ENCODE measurements around the gene EPG5.
"Not testable (repeated sequence)": the region's sequence is repeated elsewhere in the genome, so short reads cannot be mapped to it uniquely, and the experiment has no call there.

Gene EPG5, protein sequence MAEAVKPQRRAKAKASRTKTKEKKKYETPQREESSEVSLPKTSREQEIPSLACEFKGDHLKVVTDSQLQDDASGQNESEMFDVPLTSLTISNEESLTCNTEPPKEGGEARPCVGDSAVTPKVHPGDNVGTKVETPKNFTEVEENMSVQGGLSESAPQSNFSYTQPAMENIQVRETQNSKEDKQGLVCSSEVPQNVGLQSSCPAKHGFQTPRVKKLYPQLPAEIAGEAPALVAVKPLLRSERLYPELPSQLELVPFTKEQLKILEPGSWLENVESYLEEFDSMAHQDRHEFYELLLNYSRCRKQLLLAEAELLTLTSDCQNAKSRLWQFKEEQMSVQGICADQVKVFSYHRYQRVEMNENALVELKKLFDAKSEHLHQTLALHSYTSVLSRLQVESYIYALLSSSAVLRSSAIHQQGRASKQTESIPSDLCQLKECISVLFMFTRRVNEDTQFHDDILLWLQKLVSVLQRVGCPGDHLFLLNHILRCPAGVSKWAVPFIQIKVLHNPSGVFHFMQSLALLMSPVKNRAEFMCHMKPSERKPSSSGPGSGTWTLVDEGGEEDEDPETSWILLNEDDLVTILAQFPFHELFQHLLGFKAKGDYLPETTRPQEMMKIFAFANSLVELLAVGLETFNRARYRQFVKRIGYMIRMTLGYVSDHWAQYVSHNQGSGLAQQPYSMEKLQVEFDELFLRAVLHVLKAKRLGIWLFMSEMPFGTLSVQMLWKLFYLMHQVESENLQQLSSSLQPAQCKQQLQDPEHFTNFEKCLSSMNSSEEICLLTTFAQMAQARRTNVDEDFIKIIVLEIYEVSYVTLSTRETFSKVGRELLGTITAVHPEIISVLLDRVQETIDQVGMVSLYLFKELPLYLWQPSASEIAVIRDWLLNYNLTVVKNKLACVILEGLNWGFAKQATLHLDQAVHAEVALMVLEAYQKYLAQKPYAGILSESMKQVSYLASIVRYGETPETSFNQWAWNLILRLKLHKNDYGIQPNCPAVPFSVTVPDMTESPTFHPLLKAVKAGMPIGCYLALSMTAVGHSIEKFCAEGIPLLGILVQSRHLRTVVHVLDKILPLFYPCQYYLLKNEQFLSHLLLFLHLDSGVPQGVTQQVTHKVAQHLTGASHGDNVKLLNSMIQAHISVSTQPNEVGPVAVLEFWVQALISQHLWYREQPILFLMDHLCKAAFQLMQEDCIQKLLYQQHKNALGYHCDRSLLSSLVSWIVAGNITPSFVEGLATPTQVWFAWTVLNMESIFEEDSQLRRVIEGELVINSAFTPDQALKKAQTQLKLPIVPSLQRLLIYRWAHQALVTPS (N-terminal part only)

DNA sequence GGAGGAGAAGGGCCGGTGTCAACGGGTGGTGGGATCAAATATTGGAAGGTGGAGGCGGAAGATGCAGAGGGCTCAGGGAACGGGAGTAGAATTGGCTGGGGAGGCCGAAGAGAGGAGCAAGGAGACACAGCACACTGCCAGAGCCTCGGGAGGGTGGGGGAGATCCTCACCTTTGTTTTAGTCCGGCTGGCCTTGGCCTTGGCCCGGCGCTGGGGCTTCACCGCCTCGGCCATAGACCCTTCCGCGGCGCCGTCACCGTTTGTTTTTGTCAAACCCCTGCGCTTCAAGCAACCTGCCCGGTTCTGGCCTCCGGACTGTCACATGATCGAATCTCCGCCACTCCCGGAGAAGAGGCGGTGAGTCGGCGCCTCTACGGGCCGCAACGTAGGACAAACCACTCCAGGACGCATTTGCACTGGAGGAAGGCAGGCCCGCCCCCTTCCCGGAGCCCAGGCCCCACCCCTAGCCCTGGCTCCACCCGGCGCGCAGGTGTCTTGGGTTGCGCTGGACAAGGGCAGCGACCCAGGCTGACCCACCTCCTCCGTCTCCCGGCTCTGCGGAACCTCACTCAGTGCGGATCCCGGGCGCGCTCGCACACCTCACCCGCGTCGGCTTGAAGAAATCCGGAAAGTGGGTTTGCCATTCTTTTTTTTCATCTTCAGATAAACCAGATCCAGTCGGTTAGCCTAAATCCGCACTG lies at the start of gene EPG5:
TSS of gene EPG5 (minus strand) at position 323 of the 700 bp plus-strand sequence. CDS start at position 233, 90 bp downstream.
- peak; percentile 89 to 90 for DNase-seq

DNA sequence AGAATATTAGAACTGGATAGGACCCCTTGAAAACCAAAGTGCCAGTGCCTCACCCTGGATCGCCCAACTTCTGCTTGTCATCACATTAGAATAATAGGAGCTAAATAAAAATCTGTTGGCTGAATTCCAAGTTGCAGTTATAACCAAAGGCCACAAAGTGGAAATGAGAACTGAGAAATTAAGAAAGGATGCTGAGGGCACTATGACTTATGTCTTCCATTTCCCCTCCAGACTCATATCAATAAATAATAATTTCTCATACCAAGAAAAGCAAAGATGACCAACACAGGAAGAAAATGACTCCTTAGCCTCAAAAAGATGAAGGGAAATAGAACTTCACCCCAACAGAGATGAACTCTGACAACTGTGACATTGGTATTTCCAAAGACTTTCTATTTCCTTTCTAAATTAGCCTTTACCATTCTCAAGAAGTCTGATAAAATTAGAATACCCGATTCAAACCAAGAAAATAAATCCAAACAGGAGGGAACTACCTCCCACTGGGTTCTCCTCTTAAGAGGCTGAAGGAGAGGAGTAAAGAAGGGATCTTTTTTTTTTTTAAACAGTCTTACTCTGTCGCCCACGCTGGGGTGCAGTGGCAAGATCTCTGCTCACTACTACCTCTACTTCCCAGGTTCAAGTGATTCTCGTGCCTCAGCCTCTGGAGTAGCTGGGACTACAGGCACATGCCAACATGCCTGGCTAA lies 46.5 kb upstream of the EPG5 start:
- DNase-seq: no peak

DNA sequence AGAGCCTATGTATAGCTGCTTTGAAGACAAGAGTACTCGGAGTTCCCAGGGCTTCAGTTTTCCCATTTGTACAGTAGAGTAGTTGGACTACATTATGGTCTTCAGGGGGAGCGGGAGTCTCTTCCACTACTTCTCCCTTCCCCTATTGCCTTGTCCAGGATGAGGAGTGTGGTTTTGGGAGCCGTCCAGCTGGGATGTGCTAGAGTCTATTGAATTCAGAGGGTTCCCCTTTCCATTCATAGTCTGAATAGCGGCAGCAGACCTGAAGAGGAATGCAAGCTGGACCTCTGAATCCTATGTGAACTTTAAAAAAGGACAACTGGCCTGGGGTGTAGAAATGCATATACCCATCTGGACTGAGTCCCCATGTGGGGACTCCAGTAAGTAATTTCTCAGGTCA lies 43.5 kb upstream of the EPG5 start:
- no peak for DNase-seq

DNA sequence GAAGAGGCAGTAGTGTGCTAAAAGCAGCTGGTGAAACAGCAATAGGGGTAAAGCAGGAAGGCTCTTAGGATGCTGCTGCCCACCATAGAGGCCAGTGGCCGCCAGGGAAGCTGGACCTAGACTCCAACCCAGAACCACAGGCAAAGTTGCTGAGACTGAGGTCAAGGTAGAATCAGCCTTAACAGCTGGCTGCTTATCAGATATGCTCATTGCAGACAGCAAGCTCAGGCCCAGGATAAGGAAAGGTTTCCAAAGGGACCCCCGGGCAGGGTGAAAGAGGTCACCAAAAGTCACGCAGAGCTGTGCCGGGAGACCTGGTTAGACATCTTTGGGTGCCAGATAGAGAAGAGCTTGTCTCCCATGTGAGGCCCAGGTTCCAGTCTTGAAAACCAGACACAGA lies 42.9 kb upstream of the EPG5 start:
- no peak for DNase-seq

DNA sequence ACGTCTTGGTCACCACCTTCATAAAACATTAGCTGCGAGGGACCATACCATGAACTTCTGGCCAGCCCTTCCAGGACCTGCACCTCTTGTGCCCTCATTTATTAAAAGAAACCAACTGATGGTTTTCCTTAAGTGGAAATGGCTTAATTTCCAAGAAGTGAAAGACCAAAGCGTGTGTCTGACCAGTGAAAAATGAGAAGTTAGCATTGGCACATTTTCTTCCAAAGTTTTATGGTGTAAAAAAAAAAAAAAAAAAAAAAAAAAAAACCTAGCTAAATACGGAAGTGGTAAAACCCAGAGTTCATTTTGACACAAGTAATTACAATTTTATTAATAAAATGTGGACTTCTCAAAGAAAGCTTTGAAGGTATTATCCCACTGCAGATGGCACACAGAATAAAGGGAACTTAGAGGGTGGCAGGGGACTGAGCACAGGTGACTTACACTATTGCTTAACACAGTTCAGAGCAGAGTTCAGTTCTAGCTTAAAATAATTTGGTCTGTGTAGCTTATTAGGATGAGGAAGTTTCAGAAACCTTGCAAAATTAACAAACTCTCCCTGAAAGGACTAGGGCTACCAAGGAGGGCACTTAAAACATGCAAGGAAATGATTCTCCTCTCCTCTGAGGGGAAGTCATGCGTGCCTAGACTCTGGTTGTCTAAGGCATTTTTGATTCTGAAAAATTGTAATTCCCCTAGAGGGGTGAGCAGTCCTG lies 42.2 kb upstream of the EPG5 start:
- DNase-seq: no peak

DNA sequence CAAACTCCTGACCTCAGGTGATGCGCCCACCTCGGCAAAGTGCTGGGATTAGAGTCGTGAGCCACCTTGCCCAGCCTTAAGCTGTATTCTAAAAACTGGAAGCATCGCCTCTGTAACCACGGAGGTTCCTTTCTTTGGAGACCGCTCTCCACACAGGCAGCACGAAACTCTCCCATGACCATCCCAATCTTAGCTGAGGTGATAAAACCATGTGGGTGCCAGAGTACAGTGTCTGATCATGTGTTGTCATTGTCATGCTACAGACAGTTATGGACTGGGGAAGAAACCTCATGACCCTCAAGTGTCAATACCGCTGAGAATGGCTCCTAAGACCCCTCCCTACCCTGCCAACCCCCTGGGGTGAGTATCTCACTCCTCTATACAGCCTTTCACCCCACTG lies 41.4 kb upstream of the EPG5 start:
- no peak for DNase-seq

DNA sequence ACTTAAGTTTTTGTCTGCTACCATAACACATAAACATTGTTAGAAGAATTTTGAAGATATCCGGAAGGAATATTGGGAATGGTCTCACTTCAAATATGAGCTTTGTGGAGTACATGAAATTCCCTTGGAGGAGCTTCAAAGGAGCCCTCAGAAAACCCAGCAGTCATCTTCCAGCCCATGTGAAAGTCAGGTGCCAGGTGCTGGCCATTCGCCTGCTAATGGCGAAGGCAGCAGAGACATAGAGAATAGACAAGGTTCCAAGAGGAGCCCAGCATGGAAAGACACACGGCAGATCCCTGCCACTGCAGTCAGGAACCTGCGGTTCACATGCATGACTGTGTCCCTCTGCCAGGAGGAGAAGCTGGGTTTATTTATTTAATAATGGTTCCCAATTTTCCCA lies 40.0 kb upstream of the EPG5 start:
- DNase-seq: no peak

DNA sequence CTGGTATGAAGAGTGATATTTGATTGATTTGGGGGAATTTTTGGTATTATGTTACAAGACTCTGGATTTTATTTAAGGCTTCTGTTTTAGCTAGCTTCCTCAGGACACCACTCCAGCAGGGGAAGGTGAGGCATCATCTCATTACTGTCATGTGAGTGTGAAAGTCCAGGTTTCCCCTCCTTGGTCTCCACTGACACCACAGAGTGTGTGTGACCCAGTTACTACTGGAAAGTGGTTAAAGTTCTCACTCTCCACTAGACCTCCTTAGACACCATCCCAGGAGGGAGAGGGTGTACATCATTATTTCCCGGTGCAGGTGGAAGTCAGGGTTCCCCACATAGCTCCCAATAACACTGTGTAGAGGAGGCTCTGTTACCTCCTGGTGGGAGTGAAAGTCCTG lies 35.8 kb upstream of the EPG5 start:
- no peak for DNase-seq

DNA sequence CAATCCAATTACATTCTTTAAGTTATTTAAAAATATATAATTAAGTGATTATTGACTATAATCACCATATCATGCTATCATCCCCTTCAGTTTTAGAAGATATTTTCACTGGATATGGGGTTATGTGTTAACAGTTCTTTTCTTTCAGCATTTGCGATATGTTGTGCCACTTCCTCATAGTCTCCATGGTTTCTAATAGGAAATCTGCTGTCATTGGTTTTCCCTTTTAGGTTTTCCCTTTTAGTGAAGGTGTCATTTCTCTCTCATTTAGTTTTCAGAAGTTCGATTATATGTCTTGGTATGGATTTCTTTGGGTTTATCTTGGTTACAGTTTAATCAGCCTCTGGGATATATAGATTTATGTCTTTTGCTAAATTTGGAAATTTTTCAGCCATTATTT lies 34.8 kb upstream of the EPG5 start:
- DNase-seq: no peak

DNA sequence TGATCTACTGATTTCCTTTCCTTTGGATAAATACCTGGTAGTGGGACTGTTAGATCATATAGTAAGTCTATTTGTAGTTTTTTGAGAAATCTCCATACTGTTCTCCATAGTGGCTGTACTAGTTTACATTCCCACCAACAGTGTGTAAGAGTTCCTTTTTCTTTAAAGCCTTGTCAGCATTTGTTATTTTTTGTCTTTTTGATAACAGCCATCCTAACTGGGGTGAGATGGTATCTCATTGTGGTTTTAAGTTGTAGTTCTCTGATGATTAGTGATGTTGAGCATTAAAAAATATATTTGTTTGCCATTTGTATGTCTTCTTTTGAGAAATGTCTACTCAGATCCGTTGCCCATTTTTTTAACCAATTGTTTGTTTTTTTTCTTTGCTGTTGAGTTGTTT lies 33.9 kb upstream of the EPG5 start:
- no peak for DNase-seq

DNA sequence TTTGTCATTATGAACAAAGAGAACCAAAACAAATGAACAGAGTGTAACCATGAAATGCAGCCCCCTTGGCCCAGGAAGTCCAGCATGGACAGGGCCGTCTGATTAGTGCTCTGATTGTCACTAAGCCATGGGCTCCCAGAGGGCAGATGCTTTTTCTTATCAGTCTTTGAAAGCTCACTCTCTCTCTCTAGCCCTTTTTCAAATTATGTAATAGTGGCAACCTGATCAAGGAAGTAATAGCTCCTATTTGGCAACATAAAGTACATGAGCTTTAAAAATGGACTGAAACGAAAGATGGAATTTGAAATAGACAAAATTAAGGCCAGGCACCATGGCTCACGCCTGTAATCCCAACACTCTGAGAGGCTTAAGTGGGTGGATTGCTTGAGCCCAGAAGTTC lies 32.4 kb upstream of the EPG5 start:
- DNase-seq: no peak

DNA sequence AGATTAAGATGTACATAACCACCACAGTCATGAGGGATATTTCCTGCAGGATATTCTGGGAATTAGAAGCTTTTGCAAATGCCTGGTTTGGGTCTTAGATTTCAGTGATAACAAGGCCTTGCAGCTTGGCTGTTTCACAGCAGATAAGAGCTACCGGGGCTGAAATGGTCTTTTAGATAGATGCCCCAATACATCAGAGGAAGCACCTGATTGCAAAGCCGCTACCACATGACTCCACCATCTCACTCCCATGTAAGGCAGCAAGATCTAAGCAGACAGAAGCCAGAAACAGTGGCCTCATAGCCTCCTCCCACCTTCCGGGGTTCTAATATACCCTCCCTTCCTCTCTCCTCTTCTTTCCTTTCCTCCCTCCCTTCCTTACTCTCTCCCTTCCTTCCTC lies 31.1 kb upstream of the EPG5 start:
- peak; percentile 4 to 14 for DNase-seq

DNA sequence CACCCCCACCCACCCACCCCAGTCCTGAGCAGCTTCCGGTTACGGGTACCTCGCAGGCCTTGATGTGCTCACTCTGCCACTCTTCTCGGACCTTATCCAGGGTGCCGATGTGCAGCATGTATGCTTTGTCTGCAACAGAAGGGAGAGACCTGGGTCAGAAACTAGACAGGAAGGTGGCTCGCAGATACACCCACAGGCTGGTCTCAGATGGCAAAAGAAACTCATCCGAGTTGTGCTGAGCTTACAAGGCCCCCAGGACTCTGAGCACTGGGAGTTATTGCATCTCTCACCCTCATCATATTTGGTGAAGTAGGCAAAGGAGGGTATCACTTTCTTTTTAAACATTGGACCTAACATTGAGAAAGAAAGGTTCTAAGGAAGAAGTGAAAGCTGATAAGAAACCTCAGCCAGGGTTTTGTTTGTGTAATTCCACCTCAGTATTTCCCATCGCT lies 30.6 kb upstream of the EPG5 start:
- DNase-seq: peak; percentile 3 to 17

DNA sequence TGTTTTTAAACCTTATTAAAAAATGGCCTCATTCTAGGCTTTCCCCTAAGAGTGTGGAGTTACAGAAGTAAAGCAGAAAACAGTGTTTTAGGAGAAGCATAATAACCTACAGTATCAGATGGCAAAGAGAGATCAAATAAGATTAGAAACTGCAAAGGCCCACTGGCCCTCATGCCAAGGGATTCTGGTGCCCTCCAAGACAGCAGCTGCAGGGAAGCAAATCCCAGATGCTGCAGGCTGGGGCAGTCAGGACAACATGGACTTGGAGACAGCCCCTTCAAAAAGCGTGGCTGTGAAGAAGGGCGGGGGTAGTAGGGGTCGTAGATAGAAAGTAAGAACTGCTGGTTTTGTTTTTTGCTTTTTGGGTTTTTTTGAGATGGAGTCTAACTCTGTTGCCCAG lies 28.3 kb upstream of the EPG5 start:
- DNase-seq: no peak

DNA sequence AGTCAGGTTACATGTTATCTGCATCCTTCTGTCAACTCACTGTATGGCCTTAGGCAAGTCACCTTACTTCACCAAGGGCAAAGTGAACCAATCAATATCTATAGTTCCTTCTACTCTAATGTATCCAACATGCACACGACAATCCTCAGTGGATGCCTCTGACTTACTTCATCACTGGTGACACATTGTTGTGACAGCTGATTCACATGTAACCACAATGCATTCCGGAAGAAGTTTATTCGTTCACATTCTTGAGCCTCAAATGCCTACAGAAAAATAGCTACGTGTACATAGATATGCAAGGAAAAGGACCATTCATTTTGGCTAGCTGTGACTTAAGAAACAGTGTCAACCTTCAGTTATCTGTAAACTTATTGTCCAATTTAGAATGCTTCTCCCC lies 26.3 kb upstream of the EPG5 start:
- no peak for DNase-seq

DNA sequence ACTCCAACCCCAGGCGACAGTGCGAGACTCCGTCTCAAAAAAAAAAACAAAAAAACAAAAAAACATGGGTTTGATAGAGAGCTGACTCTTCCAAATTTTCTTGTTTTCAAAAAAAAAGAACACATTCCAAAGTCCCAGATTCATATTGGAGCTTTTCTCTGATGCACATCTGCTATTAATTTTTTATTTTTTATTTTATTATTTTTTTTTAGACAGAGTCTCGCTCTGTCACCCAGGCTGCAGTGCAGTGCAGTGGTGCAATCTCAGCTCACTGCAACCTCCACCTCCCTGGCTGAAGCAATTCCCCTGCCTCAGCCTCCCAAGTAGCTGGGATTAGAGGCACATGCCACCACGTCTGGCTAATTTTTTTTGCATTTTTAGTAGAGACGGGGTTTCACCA lies 25.4 kb upstream of the EPG5 start:
- not testable (repeated sequence) for DNase-seq

DNA sequence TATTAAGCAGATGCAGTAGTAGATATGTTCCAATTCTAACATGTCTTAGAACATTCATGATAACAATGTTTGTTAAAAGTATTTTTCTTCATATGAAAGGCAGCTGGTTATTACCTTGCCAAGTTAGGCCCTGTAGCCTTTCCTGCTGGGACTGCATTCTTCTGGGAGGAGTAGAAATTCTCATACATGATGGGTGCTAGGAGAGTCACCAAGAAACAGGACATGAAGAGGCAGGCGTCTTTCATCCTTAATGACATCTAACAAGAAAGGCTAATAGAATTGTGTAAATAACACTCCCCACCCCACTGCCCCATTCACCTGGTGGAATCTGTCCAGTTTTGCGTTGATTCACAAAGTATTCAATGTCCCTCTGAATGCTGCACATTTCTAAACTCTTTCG lies 24.7 kb upstream of the EPG5 start:
- no peak for DNase-seq

DNA sequence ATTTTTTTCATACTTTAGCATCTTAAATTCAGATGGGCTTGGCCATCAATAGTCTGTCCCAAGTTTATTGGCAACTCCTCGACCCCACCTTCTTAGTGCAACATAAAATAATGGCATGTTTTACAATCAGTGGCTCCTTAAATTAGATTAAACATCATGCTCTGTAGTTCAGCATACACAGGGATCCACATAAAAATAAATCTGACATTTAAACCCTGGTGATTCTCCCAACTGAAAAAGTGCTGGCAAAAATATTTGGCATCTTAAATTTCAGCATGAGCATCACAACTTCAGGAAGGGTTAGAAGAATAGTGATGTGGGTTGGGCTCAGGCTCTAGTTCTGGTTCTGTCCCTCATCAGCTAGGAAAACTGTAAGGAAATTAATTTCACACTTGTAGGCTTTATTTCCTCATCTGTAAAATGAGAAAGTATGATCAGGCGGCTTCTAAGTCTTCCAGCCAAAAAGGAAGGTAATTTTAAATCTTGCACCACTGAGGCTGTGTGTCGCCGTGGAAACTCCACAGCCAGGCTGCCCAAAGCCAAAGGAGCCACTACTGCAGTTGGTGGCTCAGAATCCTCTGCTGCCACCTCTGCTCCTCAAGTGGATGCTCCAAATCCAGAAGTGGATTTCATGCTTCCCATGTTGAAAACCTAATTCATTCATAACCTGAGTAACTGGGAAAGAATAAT lies 17.6 kb upstream of the EPG5 start:
- DNase-seq: no peak

DNA sequence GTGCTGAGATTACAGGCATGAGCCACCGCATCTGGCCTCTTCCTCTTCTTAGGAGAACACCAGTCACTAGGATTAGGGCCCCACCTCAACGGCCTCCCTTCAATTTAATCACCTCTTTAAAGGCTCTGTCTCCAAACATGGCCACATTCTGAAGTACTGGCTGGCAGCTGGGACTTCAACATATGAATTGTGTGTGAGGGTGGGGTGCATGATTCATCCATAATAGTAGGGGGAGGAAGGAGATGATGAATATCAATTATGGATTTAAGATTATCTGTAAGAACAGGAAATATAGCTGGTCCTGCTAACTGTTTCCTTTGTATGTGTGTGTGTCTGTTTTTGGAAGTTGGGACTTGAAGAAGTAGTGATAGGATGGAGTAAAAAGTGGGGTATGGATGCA lies 14.7 kb upstream of the EPG5 start:
- no peak for DNase-seq

DNA sequence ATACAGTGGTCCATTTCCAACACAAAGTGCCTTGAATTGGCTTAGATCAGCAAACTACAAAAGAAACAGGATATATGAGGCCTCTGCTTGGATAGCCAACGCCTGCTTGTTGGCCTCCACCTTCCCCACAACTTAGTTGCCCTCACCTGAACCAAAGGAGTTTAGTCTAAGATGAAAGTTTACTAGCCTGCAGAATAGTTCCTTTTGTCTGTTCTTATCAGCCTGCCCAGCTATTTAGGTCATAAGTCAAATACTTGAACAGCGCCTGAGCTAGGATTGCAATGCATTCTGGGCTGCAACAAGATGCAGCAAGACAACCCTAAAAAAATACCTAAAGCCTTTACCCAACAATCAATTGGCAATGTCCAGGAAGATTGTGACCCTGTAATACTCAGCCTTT lies 13.1 kb upstream of the EPG5 start:
- no peak for DNase-seq

DNA sequence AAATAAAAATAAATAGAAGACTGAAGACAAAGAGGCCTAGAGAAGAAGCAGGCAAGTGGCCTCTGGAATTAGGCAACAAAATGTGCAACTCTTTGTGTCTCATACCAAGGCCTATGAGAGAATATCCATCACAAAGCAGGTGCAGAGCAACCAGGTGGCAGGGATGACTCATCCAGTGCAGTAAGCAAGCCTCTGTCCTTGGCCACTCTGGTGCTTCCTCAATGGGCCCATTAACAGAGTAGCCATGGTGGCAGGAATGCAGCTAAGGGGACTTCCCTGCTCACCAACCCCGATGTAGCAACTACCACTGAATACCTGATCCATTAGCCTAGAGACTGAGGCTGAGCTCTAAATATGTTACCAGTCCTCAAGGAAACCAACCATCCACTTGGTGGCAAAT lies 11.0 kb upstream of the EPG5 start:
- no peak for DNase-seq
